ENCODE data around the gene COL7A1.

DNA sequence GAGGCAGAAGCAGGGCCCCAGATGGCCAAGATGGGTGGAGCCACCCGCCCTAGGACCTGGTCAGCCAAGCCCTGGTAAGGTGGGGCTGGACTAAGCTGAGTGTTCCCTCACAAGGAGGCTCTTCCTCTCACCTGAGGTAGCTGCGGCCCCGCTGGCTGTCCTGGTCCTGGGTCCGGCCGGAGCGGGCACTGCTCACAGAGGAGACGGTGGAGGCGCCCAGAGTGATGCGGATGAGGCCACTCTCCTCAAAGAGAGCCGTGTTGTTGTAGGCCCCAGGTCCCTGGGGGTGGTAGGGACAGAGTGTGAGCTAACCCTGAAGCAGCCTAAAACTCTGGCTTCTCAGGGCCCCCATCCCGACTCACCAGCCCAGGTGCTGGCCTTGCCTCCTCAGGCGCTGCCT lies 47.5 kb upstream of the COL7A1 start:
- TF ChIP-seq CTCF (IDR thresholded peaks at IDR 0.05) (no peak), POLR2A (IDR thresholded peaks at IDR 0.05) (no peak)

Data from uterus (tissue), 2 donors.